M059J (cell line): ENCODE data around the gene CXCL14. TPM values are rescaled to one million over a fixed set of nuclear protein-coding genes. Genes with fewer than 3 reads are reported as not detected.
A peak's percentile ranks its signal among the peaks of the same experiment; 100 is the strongest.

ENCODE experiments used
- DNase-seq: peaks from one replicate; pipeline ENCODE4 v3.0.0-alpha.2; 2012; ENCODE audit warnings: low read depth
- total RNA-seq: library from RNA; depleted of rRNA; stranded (reverse); fragments of >200 nt; shearing (Covaris generic); gene quantifications from 2 replicates; pipeline ENCODE4 v1.2.3, GENCODE V29; 2014; rRNA removed

Gene CXCL14, protein sequence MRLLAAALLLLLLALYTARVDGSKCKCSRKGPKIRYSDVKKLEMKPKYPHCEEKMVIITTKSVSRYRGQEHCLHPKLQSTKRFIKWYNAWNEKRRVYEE
- total RNA-seq, result 0.62 TPM in 1 of 2 replicates, not detected in the other

DNA sequence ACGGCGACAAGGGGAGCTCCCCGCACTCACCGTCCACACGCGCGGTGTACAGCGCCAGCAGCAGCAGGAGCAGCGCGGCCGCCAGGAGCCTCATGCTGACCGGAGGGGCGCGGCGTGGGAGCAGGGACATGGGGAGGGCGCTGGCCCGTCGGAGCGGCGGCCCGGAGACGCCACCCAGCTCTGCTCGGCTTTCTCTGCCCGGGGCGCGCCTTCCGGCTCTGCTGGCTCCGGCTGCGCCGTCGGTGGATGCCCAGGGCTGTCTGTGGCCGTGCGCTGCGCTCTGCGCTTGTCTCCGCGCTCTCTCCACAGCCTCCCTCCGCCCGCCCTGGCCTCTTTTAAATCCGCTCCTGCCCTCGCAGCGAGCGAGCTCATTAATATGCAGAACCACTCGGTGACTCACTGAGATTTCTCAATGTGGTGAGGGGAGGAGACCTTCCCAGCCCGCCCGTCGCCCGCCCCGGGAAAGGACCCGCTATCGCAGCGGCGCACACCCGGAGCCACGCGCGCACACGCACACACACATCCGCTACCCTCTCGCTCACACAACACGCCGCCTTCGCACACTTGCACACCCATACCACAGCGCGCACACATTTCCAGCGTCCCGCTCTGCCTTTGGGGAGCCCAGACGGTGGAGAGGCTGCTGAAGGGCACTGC lies at the start of gene CXCL14:
Gene CXCL14 (minus strand): TSS at position 307 of the 657 bp plus-strand sequence. CDS start 213 bp downstream, at position 94.
- DNase-seq, result peak; percentile 81

DNA sequence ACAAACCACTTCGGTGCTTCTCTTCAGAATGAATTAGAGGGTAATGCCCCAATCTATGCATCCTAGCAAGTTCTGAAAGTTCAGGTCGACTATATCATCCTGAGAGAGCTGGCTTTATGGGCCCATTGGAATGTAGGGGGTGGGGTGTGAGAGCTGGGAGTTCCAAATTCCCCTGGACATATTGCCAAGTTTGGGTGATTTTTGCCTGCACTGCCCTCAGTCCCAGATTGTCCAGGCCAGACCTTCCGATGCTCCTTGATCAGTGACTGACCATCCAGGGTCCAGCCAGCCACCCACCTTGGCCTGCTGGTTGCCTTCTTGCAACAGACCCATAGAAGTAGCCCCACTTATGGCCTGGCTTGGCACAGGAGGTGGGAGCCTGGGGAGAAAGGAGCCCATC lies 47.8 kb upstream of the CXCL14 start:
- no peak for DNase-seq

DNA sequence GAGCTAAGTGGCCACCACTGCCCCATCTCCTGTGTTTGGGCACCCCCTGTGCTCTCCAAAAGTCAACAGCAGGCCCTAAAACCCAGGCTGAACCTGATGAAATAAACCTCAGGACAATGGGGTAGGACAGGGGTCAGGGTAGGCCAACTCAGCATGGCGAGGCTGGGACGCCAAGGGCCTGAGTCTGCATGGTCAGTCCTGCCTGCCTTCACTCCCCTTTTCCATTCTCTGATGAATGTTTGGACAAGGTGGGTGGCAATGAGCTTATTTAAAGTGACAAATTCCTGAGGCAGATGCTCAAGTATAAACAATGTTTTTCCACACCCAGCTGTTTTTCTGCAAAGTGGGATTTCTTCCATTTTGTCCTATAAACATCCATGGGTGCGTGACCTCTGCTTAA lies 47.2 kb upstream of the CXCL14 start:
- DNase-seq, result no peak

DNA sequence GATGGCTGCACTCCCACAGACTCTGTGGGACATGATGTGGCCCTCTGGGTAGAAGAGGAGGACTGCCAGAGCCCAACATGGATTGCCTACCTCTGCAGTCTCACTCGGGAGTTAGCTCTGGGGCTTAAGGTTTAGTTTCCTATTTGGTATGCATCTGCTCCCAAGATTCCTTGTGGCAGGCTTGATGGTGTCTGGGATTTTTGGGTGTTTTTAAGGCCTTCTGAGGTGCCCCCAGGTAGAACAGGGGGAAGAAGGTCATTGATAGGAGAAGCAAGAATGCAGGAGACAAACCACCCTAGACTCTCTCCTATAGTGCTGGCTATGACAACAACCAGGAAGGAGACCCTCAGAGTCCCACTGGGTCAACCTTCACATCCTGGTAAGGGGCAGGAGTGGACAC lies 46.7 kb upstream of the CXCL14 start:
- DNase-seq, result no peak

DNA sequence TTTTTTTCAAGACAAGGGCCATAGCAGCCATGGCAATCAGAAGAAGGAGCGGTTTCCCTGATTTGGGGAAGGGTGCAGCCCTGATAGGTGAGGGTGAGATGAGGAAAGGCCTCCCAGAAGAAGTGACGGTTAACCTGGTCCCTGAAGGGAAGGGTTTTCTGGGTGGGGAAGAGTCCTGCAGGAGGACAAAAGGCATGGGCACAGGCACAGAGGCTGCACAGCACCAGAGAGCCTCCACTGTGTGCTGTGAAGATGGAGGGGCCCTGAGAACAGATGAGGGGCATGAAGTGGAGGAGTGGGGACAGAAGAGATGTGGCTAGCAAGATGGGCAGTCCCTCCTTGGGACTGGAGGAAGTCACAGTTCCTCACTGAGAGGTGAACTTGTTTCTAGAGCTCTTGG lies 46.3 kb upstream of the CXCL14 start:
- no peak for DNase-seq

DNA sequence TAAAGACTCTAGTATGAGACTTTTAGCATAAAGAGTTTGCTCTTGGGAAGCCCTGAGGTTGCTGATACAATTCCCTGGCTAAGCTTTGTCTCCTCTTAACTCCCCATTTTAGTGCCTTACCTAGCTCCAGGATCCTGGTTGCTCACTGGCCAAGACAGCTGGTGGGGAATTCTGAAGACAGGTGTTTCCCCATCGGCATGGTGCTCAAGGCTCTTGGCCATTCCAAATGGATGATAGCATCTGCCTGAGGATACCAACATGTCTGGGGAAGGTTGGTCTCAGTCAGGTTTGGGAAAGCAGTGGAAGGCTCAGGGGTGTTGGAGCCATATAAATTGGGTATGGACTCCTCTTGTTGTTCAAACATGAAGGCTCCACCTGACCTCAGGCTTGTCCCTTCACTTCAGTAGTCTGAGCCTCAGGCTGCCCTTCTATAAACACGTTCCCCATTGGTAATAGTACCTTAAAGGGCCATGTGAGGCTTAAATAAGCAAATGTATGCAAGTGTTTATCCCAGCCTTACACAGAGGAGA lies 44.5 kb upstream of the CXCL14 start:
- no peak for DNase-seq

DNA sequence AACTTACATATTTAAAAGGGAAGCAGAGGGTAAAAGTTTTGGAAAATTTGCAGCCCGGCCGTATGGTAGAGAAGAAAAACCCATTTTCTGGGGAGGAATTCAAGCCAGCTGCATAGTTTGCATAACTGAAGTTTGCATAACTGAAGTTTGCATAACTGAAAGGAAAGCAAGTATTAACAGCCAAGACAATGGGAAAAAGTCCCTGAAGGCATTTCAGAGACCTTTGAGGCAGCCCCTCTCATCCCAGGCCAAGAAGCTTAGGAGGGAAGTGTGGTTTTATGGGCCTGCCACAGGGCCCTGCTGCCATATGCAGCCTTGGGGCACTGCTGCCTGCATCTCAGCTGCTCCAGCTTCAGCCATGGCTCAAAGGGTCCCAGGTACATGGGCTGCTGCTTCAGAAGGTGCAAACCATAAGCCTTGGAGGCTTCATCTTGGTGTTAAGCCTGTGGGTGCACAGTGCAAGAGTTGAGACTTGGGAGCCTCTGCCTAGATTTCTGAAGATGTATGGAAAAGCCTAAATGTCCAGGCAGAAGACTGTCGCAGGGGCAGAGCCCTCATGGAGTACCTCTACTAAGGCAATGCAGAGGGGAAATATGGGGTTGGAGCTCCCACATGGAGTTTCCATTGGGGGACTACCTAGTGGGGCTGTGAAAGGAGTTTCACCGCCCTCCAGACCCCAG lies 36.9 kb upstream of the CXCL14 start:
- DNase-seq, result no peak

DNA sequence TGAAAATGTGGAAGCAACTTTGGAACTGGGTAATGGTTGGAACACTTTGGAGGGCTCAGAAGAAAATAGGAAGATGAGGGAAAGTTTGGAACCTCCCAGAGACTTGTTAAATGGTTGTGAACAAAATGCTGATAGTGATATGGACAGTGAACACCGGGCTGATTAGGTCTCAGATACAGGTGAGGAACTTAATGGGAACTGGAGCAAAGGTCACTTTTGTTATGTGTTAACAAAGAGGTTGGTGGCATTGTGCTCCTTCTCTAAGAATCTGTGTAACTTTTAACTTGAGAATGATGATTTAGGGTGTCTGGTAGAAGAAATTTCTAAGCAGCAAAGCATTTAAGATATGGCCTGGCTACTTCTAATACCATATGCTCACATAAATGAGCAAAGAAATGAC lies 36.4 kb upstream of the CXCL14 start:
- no peak for DNase-seq

DNA sequence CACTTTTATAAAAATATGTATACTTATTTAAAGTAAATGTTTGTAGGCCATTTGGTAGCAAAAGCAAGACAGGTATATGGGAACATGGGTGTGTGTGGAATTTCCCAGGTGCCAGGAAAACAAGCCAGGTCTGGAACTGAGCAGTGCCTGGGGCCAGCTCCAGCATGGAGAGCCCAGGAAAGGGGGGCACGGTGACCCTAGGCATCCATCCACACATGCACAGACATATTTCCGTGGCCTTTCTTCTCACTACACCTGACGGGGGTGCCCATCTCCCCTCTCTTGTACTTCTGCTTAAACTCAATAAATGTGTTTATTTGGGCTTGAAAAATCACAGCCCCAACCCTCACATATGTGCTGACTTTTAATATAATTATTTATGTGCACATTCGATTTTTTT lies 31.2 kb upstream of the CXCL14 start:
- DNase-seq, result no peak

DNA sequence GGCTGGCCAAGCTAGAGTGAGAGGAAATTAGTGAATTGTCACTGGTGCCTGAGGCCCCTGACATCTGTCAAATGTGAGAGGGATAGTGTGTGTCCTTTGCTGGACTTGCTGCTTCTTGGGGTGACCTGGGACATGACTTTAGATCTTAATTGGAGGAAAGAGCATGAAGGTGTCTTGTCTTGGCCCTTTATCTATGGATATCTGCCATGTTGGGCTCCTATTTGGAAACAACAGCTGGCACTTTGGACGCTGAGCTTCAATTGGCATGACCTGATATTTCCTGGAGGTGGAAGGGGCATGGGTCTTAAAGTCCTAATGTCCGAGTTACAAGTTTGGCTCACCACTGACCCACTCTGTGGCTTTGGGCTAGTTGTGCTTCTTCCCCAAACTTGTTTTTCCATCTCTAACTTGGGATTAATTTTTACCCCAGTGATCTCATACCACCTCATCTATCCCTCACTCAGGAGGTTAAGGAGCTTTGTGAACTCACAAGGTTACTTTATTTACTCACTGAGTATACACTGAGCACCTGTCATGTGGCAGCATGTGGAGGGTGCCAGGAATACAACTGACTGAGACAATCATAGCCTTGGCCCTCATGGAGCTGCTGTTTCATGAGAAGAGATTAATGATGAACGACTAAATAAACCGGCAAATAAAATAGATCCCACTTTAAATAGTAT lies 30.1 kb upstream of the CXCL14 start:
- no peak for DNase-seq

DNA sequence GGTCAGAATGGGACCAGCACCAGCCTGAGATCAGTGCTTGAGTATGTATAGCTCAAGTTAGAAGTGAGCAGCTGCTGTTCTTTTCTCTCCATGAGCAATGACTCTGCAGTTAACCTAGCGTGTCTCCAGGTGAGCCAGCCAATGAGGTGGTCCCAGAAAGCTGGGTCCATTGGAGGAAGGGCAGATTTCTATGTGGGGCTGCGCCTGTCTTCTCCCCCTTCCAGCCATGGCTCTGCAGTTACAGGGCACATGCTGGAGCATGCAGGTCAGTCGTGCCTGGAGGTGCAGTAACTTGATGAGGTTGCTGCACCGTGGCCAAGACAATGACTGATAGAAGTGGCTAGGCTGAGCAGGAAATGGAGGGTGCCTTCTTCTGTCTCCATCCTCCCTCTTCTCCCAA lies 29.6 kb upstream of the CXCL14 start:
- no peak for DNase-seq

DNA sequence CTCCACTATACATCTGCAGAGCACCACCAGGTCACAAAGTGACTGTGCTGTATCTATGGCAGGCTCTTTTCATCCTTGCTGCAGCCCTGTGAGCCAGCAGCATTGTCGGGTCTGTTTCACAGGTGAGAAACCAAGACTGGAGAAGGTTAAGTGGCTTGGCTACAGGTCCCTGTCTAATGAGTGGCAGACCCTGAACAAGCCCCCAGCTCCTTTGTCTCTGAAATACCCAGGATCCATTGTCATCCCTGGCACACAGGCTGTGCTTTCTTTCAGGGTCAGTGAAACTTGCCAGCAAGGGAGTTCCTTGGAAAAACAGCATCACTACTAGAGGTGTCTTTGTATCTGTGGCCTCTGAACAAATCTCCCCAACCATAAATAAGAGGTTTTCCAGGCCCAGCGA lies 27.6 kb upstream of the CXCL14 start:
- no peak for DNase-seq

DNA sequence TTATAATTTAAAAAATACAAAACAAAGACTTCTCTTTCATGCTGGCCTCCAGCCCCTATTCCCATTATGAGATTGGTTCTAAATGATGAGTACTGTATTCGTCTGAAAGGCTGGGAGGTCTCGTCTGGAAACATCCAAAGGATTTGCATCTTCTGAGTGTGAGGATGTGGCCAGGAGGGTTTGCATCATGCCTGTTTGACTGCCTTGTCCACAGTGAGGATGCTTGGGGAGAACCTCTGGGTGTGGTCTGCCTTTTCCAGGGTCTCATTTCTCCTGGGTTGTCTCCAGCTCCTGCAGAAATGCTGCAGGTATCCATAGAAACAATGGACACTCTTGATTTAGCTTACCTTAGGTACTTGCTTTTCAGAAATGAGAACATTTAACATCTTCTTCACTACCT lies 26.4 kb upstream of the CXCL14 start:
- no peak for DNase-seq

DNA sequence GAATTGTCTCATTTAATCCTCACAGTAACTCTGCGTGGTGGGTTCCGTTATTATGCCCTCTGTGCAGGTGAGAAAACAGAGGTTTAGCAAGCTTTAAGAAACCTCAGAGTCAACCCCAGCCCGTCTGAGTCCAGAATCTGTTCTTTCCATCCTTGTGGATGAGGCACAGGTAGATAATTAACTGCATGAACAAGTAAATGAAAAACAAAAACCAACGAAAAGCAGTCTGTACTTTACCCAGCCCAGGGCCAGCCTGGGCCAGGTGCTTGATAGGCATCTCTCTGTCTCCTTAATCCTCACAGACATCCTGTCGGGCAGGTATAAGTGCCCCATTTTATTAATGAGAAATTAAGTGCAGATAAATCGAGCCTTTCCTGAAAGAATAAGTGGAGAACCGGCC lies 25.3 kb upstream of the CXCL14 start:
- no peak for DNase-seq

DNA sequence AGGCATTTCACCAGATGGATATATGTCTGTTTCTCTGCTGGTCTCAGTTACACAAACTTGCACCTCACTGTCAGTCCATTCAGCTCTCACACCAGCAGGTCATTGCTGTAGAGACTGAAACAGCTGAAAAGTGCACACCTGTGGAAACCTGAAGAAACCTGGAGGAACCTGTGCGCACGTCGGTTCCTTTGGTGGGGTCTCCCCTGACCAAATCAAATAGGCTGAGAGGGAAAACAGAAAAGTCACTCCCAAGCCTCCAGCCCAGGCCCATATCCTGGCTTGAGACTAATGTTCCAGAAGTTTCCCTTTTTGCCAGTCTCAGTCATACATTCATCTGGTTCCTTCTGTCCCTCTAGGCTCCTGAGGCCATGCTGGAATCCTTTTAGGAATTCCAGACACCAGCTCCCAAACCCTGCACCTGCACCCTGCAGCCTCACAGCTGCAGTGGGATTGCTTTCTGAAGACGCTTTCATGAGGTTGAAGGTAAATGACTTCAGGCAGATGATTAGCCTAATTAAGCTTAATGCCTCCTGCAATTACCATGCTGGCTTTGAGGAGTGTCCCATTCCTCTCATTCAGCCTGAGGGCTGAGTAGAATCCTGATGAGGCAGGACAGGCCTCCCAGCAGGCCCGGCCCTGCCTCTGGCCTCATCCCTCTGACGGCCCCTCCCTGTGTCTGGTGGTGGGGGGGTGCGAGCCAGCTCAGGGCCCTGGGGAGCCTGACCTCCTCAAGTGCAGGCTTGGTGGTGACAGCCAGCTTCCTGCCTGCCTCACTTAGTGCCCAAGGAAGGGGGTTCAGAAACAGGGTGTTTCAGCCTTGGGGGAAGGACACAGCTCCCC lies 24.3 kb upstream of the CXCL14 start:
- DNase-seq, result no peak

DNA sequence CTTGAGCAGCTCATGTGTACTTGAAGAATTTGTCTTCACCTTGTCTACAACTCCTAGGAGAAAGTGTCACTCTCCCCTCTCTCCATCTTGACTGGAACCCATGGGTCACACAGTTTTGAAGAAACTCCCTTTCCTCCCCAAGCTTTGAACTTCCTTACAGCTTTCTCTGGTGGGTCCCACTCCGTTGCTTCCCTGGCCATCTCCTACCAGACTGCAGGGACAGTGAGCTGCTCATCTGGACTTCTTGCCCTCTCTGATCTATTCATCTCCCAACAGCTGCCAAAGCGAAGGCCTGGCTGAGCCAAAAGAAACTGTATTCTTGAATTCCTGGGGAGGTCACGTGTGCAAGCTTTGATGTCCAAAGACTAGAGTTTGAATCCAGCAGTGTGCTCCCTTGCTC lies 22.7 kb upstream of the CXCL14 start:
- no peak for DNase-seq

DNA sequence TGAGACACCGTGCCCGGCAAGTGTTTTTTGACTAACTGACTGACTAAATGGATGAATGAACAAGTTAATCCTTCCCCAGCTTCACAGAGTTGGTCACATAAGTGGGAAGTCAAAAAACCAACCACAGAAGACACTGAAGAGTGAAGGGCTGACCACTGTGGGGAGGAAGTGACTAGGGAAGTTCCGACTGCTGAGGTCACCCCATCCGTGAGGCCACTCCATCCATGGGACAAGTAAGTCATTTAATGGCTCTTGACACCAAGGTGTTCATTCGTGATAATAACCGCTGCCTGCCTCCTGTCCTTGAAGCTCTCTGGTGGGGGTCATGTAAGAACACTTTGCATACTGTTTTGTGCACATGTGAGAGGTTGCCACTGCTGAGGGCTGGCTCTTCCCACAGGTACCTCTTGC lies 22.2 kb upstream of the CXCL14 start:
- DNase-seq, result no peak

DNA sequence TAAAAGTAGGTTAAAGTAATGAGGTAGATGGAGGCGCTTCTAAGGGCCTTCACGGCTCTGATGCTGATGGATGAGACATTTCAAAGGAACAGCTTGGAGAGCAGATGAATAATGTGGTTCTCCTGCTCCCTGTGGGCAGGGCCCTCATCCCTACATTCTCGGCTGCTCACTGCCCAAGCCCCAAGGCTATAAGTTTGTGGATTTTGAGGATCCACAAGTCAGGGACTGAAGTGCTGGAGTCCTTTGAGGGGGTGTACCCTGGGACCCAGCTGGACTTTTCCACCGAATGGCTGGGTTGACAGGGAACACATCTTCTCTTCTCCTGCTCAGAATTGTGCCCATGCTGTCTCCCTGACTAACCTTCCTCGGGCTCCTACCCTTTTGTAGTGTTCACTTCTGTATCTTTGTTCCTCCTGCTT lies 21.4 kb upstream of the CXCL14 start:
- no peak for DNase-seq

DNA sequence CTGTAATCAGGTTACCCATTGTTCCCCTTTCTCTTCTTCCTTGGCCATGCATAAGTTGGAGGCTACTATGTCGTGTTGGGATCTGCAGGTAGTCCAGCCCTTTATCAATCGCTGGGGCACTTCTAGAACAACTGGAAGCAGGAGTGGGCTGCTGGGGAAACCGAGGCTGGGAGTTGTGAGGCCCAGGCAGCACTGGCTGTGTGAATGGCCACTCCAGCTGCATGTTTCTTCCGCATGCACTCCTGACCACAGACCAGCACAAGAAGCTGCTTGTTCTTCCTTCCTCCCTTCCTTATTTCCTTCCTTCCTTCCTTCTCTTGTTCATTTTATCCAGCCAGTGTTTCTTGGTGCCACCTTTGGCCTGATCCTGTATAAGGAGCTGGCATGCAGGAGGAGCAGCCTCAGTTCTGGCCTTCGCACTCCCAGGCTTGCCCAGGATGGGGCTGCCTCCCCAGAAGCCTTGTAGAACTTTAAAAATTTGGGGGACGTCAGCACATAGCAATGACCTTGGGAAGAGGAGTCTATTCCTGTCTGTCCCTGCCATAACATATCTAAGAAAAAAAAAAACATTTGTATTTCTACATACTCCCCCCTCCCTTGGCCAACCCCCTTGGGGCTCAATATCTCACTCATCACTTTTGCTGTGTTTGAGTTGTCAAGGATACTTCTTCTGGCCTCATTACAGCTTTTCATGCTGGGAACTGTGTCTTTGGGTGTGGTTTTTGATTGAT lies 20.8 kb upstream of the CXCL14 start:
- DNase-seq, result no peak

DNA sequence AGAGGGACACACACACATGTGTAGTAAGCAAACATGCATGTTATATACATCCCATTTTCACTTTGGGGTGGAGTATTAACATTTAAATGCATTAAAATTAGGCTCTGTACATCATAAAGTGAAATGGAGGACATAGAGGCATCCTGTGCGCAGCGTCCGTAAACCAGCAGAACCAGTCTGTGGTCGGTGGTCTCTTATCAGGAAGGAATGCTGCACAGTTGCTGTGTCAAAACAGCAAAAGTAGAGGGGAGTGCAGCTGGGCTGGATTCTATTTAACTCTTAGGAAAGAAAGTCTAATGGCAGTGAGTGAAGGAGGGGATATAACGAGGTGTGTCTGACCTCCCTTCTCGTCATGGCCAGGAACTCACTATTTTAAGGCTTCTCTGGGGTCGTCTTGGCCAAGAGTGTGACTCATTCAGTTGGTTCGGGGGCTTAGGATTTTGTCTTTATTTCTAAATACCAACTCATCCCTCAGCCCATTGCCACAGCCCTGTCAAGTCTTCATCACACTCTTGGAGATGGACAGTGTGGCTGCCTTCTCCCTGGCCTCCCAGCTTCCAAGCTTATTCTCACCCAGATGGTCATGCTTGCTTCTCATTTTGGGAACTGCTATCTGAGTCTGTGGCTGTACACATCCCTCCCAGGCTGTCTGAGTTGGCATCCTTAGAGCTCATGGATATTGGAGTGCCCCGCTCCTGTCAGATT lies 20.1 kb upstream of the CXCL14 start:
- DNase-seq, result no peak
